OCI-LY3 (cell line): Measurements from ENCODE around the gene COMT.

Source experiments
- H2AFZ ChIP-seq: fragments of 200-600, 300-600 bp; shearing (Covaris generic); 2 replicates; pipeline ENCODE4 v1.6.0; 2014; ENCODE audit warnings: antibody characterized with exemption, low read depth, low read length
- H3K27ac ChIP-seq: fragments of 200-600, 300-600 bp; sonication (generic); 2 replicates; pipeline ENCODE4 v1.5.1; 2014; ENCODE audit warnings: mild to moderate bottlenecking, low read length, moderate library complexity, mixed read lengths
- H3K27me3 ChIP-seq: fragments of 200-600, 300-600 bp; sonication (generic); 2 replicates; pipeline ENCODE4 v1.6.1; 2014; ENCODE audit warnings: low read depth, low read length, mixed read lengths
- H3K36me3 ChIP-seq: fragments of 200-600, 300-600 bp; sonication (generic); replicated peaks from 2 replicates; pipeline ENCODE3; 2014; ENCODE audit warnings: low read depth, low read length, mixed read lengths
- H3K4me1 ChIP-seq: fragments of 300-600, 200-600 bp; sonication (generic); 2 replicates; pipeline ENCODE4 v1.6.1; 2014; ENCODE audit warnings: low read length, mixed read lengths
- H3K4me2 ChIP-seq: fragments of 200-600, 300-600 bp; sonication (generic); 2 replicates; pipeline ENCODE4 v1.6.1; 2014; ENCODE audit warnings: low read length, mixed read lengths
- H3K4me3 ChIP-seq: fragments of 300-600, 200-600 bp; sonication (generic); 2 replicates; pipeline ENCODE4 v1.5.1; 2014; ENCODE audit warnings: antibody characterized with exemption, mild to moderate bottlenecking, low read length, moderate library complexity
- H3K79me2 ChIP-seq: fragments of 300-600, 200-600 bp; shearing (Covaris generic); 2 replicates; pipeline ENCODE4 v1.6.1; 2014; ENCODE audit warnings: mild to moderate bottlenecking, low read length, mixed read lengths
- H3K9ac ChIP-seq: fragments of 300-600, 200-600 bp; shearing (Covaris generic); 2 replicates; pipeline ENCODE4 v1.6.0; 2014; ENCODE audit warnings: mild to moderate bottlenecking, low read length, moderate library complexity
- H3K9me3 ChIP-seq: fragments of 200-600, 300-600 bp; shearing (Covaris generic); 2 replicates; pipeline ENCODE4 v1.6.1; 2014; ENCODE audit warnings: low read length, mixed read lengths; ENCODE audit not compliant: insufficient read depth
- H4K20me1 ChIP-seq: fragments of 200-600, 300-600 bp; sonication (generic); 2 replicates; pipeline ENCODE4 v1.6.1; 2016; ENCODE audit warnings: low read length, mixed read lengths; ENCODE audit not compliant: insufficient read depth
- EZH2phosphoT487 ChIP-seq: fragments of 200-600 bp; shearing (Covaris generic); IDR thresholded peaks from 2 replicates; pipeline ENCODE4 v1.6.1; 2018; ENCODE audit warnings: antibody characterized with exemption, mixed run types, low read depth
- TF ChIP-seq, protein P1 (sequence below): fragments of 200-600, 300-600 bp; sonication (generic); IDR thresholded peaks from 2 replicates; pipeline ENCODE4 v1.5.1; 2014; ENCODE audit warnings: antibody characterized with exemption, low read length, low read depth

COMT gene

DNA sequence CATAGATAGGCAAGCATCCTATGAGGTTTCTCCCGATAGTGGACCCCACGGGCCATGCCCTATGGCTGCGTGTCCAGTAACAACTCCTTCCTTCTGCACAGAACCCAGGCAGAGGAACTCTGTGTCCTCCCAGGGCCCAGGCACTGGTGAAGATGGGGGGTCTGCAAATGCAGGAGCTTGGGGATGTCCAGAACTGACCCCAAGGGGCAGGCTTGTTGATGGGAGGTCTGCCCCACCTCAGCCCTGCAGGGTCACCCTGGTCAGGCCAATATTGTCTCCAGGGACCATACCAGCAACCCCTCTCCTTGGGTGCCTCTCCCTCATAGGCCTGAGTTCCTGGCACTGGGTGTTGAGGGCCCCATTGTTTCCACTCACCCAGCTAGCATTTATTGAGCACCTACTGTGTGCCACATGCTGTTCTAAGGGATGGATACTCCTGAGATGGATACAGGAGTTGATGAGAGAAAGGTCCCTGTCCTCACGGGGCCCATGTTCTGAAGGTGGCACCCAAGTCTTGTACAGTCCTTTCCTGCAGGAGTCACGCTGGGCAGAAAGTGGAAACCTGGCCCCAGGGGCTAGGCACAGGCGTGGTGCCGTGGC, 26.4 kb downstream of the COMT start:
- no peaks in the 10 kb centered on the region for H3K36me3 ChIP-seq
- H3K4me2 ChIP-seq, result no peak overlapping the region
- H3K9ac ChIP-seq, result no peak overlapping the region
- H3K4me1 ChIP-seq, result no peaks in the 10 kb centered on the region
- H3K4me3 ChIP-seq, result no peak overlapping the region
- H2AFZ ChIP-seq, result no peak overlapping the region
- TF ChIP-seq, protein P1, sequence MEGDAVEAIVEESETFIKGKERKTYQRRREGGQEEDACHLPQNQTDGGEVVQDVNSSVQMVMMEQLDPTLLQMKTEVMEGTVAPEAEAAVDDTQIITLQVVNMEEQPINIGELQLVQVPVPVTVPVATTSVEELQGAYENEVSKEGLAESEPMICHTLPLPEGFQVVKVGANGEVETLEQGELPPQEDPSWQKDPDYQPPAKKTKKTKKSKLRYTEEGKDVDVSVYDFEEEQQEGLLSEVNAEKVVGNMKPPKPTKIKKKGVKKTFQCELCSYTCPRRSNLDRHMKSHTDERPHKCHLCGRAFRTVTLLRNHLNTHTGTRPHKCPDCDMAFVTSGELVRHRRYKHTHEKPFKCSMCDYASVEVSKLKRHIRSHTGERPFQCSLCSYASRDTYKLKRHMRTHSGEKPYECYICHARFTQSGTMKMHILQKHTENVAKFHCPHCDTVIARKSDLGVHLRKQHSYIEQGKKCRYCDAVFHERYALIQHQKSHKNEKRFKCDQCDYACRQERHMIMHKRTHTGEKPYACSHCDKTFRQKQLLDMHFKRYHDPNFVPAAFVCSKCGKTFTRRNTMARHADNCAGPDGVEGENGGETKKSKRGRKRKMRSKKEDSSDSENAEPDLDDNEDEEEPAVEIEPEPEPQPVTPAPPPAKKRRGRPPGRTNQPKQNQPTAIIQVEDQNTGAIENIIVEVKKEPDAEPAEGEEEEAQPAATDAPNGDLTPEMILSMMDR, result no peak
- no peak for TF ChIP-seq EZH2phosphoT487
- H3K27me3 ChIP-seq, result no peaks in the 10 kb centered on the region
- 0 out of 2 replicates have a peak, but pooled peaks cover 4% of the 10 kb centered on the region for H4K20me1 ChIP-seq
- no peak overlapping the region for H3K27ac ChIP-seq
- no peaks in the 10 kb centered on the region for H3K79me2 ChIP-seq
- H3K9me3 ChIP-seq, result no peaks in the 10 kb centered on the region

DNA sequence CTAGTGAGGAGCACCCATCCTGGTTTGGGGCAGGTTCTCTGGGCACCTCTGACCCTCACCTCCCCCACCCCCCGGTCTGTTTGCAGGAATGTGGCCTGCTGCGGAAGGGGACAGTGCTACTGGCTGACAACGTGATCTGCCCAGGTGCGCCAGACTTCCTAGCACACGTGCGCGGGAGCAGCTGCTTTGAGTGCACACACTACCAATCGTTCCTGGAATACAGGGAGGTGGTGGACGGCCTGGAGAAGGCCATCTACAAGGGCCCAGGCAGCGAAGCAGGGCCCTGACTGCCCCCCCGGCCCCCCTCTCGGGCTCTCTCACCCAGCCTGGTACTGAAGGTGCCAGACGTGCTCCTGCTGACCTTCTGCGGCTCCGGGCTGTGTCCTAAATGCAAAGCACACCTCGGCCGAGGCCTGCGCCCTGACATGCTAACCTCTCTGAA, 26.9 kb downstream of the COMT start:
- TF ChIP-seq, protein P1, result no peak
- no peak for TF ChIP-seq EZH2phosphoT487
- 0 out of 2 replicates have a peak, but pooled peaks cover 4% of the 10 kb centered on the region for H4K20me1 ChIP-seq
- H3K9me3 ChIP-seq, result no peaks in the 10 kb centered on the region
- no peaks in the 10 kb centered on the region for H3K79me2 ChIP-seq
- H3K4me3 ChIP-seq, result no peak overlapping the region
- no peaks in the 10 kb centered on the region for H3K4me1 ChIP-seq
- H3K4me2 ChIP-seq, result no peak overlapping the region
- no peak overlapping the region for H2AFZ ChIP-seq
- H3K27me3 ChIP-seq, result no peaks in the 10 kb centered on the region
- no peak overlapping the region for H3K9ac ChIP-seq
- no peaks in the 10 kb centered on the region for H3K36me3 ChIP-seq
- H3K27ac ChIP-seq, result no peak overlapping the region

DNA sequence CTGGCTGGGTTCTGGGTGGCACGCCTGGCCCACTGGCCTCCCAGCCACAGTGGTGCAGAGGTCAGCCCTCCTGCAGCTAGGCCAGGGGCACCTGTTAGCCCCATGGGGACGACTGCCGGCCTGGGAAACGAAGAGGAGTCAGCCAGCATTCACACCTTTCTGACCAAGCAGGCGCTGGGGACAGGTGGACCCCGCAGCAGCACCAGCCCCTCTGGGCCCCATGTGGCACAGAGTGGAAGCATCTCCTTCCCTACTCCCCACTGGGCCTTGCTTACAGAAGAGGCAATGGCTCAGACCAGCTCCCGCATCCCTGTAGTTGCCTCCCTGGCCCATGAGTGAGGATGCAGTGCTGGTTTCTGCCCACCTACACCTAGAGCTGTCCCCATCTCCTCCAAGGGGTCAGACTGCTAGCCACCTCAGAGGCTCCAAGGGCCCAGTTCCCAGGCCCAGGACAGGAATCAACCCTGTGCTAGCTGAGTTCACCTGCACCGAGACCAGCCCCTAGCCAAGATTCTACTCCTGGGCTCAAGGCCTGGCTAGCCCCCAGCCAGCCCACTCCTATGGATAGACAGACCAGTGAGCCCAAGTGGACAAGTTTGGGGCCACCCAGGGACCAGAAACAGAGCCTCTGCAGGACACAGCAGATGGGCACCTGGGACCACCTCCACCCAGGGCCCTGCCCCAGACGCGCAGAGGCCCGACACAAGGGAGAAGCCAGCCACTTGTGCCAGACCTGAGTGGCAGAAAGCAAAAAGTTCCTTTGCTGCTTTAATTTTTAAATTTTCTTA, 27.8 kb downstream of the COMT start:
- H3K36me3 ChIP-seq, result no peaks in the 10 kb centered on the region
- no peaks in the 10 kb centered on the region for H3K4me1 ChIP-seq
- H3K79me2 ChIP-seq, result no peaks in the 10 kb centered on the region
- no peak overlapping the region for H3K9ac ChIP-seq
- H3K27me3 ChIP-seq, result no peaks in the 10 kb centered on the region
- H4K20me1 ChIP-seq, result 0 out of 2 replicates have a peak, but pooled peaks cover 4% of the 10 kb centered on the region
- H3K4me2 ChIP-seq, result no peak overlapping the region
- H3K9me3 ChIP-seq, result no peaks in the 10 kb centered on the region
- H2AFZ ChIP-seq, result no peak overlapping the region
- no peak overlapping the region for H3K27ac ChIP-seq
- H3K4me3 ChIP-seq, result no peak overlapping the region
- TF ChIP-seq, protein P1, result no peak
- no peak for TF ChIP-seq EZH2phosphoT487

DNA sequence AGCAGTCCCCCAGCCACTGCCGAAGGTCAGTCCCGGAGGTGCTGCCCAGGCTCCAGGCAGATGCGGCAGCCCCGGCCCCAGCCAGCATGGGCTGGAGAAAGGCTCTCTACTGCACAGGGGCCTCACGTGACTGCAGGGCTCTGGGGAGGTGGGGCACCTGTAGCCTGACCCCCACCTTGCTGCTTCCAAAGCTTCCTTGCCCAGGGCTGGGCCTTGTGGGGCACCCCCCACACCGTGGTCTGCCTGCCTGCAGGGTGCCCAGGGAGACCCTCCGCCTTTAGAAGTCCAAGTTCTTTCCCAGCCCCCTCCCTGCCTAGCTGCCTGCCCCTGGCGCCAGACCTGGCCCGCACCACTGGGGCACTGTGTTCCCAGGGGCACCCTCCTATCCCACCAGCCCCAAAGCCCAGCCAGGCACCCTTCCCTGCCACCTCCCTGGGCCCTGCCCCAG, 28.5 kb downstream of the COMT start:
- no peak overlapping the region for H3K9ac ChIP-seq
- 0 out of 2 replicates have a peak, but pooled peaks cover 4% of the 10 kb centered on the region for H4K20me1 ChIP-seq
- H3K9me3 ChIP-seq, result no peaks in the 10 kb centered on the region
- no peak overlapping the region for H3K27ac ChIP-seq
- no peaks in the 10 kb centered on the region for H3K27me3 ChIP-seq
- H3K4me2 ChIP-seq, result no peak overlapping the region
- H3K4me1 ChIP-seq, result no peaks in the 10 kb centered on the region
- no peak overlapping the region for H2AFZ ChIP-seq
- no peaks in the 10 kb centered on the region for H3K79me2 ChIP-seq
- TF ChIP-seq, protein P1, result no peak
- TF ChIP-seq EZH2phosphoT487, result no peak
- no peaks in the 10 kb centered on the region for H3K36me3 ChIP-seq
- no peak overlapping the region for H3K4me3 ChIP-seq
